ENCODE results near the gene IPO7. TPM values are rescaled to one million over a fixed set of nuclear protein-coding genes. Genes with fewer than 3 reads are reported as not detected.
"Not testable (repeated sequence)": the region's sequence is repeated elsewhere in the genome, so short reads cannot be mapped to it uniquely, and the experiment has no call there.

IPO7 gene
- polyA plus RNA-seq, 1 experiment: 80.6 TPM

DNA sequence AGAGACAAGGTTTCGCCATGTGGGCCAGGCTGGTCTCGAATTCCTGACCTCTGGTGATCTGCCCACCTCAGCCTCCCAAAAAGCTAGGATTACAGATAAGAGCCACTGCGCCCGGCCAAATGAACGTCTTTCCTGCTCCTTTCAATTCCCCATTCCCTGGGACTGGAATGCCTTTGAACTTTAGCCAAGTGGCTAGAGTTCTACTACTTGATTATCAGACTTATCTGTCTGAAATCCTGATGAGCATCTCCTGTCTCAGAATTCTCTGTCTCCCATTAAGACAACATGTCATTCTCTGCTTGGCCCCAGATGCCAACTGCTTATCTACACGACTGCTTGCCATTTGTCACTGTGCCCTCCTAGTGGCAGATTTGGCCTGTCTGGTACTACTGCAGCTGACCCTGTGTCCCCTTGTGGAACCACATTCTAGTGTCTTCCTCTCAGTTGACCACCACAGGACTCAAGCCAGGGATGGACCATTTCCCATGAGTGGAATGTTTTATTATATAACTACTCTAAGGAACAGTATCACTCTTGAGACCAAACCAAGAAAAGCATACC, 33.1 kb upstream of the IPO7 start:
- POLR2A ChIA-PET: no interaction called here
- peaks cover 3% of the 10 kb centered on the region for H3K27me3 ChIP-seq (ENCODE audit: control insufficient read depth, insufficient read depth, low read length)
- TF ChIP-seq, protein P1, sequence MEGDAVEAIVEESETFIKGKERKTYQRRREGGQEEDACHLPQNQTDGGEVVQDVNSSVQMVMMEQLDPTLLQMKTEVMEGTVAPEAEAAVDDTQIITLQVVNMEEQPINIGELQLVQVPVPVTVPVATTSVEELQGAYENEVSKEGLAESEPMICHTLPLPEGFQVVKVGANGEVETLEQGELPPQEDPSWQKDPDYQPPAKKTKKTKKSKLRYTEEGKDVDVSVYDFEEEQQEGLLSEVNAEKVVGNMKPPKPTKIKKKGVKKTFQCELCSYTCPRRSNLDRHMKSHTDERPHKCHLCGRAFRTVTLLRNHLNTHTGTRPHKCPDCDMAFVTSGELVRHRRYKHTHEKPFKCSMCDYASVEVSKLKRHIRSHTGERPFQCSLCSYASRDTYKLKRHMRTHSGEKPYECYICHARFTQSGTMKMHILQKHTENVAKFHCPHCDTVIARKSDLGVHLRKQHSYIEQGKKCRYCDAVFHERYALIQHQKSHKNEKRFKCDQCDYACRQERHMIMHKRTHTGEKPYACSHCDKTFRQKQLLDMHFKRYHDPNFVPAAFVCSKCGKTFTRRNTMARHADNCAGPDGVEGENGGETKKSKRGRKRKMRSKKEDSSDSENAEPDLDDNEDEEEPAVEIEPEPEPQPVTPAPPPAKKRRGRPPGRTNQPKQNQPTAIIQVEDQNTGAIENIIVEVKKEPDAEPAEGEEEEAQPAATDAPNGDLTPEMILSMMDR (IDR thresholded peaks at IDR 0.05; ENCODE audit: low read depth, low read length): no peak
- CTCF ChIA-PET: no interaction called here
- H3K4me3 ChIP-seq (ENCODE audit: low read depth, low read length): no peak overlapping the region
- H3K9me3 ChIP-seq (ENCODE audit: control insufficient read depth, insufficient read depth, low read length): no peaks in the 10 kb centered on the region
- DNase-seq (ENCODE audit: low read depth, low spot score): no peak
- H3K27ac ChIP-seq (ENCODE audit: low read depth, low read length): no peak overlapping the region

DNA sequence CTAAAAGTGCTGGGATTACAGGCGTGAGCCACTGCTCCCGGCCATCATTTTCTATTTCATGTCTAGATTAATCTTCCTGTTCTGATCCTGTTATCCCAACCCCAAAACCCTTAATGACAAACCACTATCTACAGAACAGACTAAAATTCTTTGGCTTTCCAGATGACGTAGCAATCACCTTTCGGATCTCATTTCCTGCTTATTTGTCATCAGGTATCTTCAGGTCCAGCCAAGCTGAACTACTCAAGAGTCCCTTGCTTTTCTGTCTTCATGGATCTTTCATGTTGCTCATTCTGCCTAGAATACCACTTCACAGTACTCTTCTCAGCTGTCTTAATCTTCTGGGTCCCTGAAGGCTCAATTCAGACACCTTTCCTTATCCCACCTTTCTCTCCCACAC, 27.4 kb upstream of the IPO7 start:
- Histone ChIP-seq H3K27me3 (ENCODE audit: control insufficient read depth, insufficient read depth, low read length) (no peaks in the 10 kb centered on the region), H3K9me3 (ENCODE audit: control insufficient read depth, insufficient read depth, low read length) (no peaks in the 10 kb centered on the region)
- DNase-seq (ENCODE audit: low read depth, low spot score): no peak

DNA sequence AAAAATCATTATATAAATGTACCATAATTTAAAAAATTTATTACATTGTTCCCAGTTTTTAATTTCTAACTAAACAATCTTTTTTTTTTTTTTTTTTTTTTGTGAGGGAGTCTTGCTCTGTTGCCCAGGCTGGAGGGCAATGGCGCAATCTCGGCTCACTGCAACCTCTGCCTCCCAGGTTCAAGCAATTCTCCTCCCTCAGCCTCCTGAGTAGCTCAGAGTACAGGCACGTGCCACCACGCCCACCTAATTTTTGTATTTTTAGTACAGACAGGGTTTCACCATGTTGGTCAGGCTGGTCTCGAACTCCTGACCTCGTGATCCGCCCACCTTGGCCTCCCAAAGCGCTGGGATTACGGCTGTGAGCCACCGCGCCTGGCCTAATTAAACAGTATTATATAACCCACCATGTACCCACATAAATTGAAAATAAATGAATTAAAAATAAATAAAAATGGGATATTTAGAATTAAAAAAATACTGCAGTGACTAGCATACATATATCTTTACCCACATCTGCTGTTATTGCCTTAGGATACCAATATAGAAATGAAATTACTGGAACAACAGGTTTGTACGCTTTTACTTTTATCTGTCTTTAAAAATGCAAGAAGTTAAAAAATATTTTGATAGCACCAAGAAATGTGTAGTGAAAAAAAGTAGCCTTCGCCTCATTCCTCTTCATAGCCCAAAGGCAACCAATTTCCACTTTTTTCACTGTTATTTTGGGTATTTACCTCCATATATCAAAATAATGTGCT, 23.4 kb upstream of the IPO7 start:
- H3K27ac ChIP-seq (ENCODE audit: low read depth, low read length); H3K4me3 ChIP-seq (ENCODE audit: low read depth, low read length); H3K9me3 ChIP-seq (ENCODE audit: control insufficient read depth, insufficient read depth, low read length); H3K27me3 ChIP-seq (ENCODE audit: control insufficient read depth, insufficient read depth, low read length); POLR2A ChIA-PET; DNase-seq (ENCODE audit: low read depth, low spot score): not testable (repeated sequence)
- CTCF ChIA-PET: interaction anchor here (0.7 kb wide), 1 partner anchor 402 kb away, joined by 4 read pairs; no protein-coding TSS in a partner anchor

More for the DNA sequence above, 27.4 kb upstream of the IPO7 start:
- CTCF ChIA-PET: no interaction called here
- Histone ChIP-seq H3K27ac (ENCODE audit: low read depth, low read length) (no peak overlapping the region), H3K4me3 (ENCODE audit: low read depth, low read length) (no peak overlapping the region)
- POLR2A ChIA-PET: no interaction called here
- TF ChIP-seq, protein P1 (IDR thresholded peaks at IDR 0.05; ENCODE audit: low read depth, low read length): no peak

DNA sequence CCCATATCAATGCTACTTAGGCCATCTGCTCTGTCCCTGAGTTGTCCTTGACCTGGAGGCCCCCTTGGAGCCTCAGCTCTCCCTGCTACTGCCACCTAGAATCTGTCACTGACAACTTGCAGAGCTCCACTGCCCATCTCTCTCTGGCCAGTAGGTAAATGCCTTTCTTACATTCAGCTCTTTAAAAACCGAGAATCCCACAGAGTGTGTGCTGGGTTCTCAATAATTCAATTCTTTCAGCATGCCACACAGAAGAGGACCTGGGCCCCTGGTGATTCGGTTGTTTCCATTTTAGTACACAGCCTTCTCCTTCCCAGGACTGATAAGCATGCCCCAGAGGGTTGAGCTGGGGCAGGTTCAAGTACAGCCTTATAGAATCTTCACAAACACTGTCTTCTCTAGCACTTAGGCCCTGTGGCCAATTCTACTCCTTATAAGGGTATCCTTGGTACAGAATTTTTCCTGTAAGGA, 22.0 kb upstream of the IPO7 start:
- TF ChIP-seq, protein P1 (IDR thresholded peaks at IDR 0.05; ENCODE audit: low read depth, low read length): no peak
- CTCF ChIA-PET: no interaction called here
- H3K9me3 ChIP-seq (ENCODE audit: control insufficient read depth, insufficient read depth, low read length): no peaks in the 10 kb centered on the region
- no peak for DNase-seq (ENCODE audit: low read depth, low spot score)
- POLR2A ChIA-PET: no interaction called here
- H3K27me3 ChIP-seq (ENCODE audit: control insufficient read depth, insufficient read depth, low read length): no peaks in the 10 kb centered on the region
- H3K27ac ChIP-seq (ENCODE audit: low read depth, low read length): peak overlapping the region; percentile 47
- no peak overlapping the region for H3K4me3 ChIP-seq (ENCODE audit: low read depth, low read length)

GRCh38 chr11:9363954-9364912, 20.2 kb upstream of the IPO7 start:
- ChIA-PET POLR2A (interaction anchor here (0.5 to 0.6 kb wide), 5 partner anchors 42 to 91 kb away, joined by 3 to 8 read pairs (median 4); no protein-coding TSS in a partner anchor), CTCF (interaction anchor here (0.6 kb wide), 2 partner anchors 10 to 82 kb away, joined by 4 to 6 read pairs; no protein-coding TSS in a partner anchor)
- TF ChIP-seq, protein P1 (IDR thresholded peaks at IDR 0.05; ENCODE audit: low read depth, low read length): no peak
- H3K27ac ChIP-seq (ENCODE audit: low read depth, low read length): peak overlapping the region; percentile 99
- no peaks in the 10 kb centered on the region for H3K27me3 ChIP-seq (ENCODE audit: control insufficient read depth, insufficient read depth, low read length)
- H3K4me3 ChIP-seq (ENCODE audit: low read depth, low read length): peak overlapping the region; percentile 50
- no peaks in the 10 kb centered on the region for H3K9me3 ChIP-seq (ENCODE audit: control insufficient read depth, insufficient read depth, low read length)
- DNase-seq (ENCODE audit: low read depth, low spot score): peak; percentile 90
